DOHH2 (cell line): ENCODE results near the gene ADAMTSL1.

Experiments used
- H3F3A ChIP-seq: fragments of 200-600 bp; sonication (generic), shearing (Covaris generic); 2 replicates; pipeline ENCODE4 v1.6.0; 2016; ENCODE audit warnings: antibody characterized with exemption, mild to moderate bottlenecking; ENCODE audit not compliant: control insufficient read depth, insufficient read depth
- H3K27ac ChIP-seq: fragments of 200-600 bp; sonication (generic); 2 replicates; pipeline ENCODE4 v1.5.1; 2014; ENCODE audit warnings: low read depth, mild to moderate bottlenecking, low read length, moderate library complexity
- H3K27me3 ChIP-seq: fragments of 200-600 bp; sonication (generic); 2 replicates; pipeline ENCODE4 v1.6.1; 2014; ENCODE audit warnings: mild to moderate bottlenecking, low read length, mixed read lengths; ENCODE audit not compliant: control insufficient read depth
- H3K36me3 ChIP-seq: fragments of 200-600 bp; sonication (generic); 2 replicates; pipeline ENCODE4 v1.6.1; 2014; ENCODE audit warnings: mild to moderate bottlenecking, low read length, moderate library complexity, mixed read lengths; ENCODE audit not compliant: control insufficient read depth
- H3K4me1 ChIP-seq: fragments of 200-600 bp; sonication (generic); 2 replicates; pipeline ENCODE4 v1.6.1; 2014; ENCODE audit warnings: mild to moderate bottlenecking, low read length, mixed read lengths; ENCODE audit not compliant: control insufficient read depth
- H3K4me2 ChIP-seq: fragments of 200-600 bp; sonication (generic); 2 replicates; pipeline ENCODE4 v1.6.0; 2014; ENCODE audit warnings: mild to moderate bottlenecking, low read length, moderate library complexity
- H3K4me3 ChIP-seq: fragments of 200-600 bp; sonication (generic); 2 replicates; pipeline ENCODE4 v1.5.1; 2014; ENCODE audit warnings: mild to moderate bottlenecking, low read length, mixed read lengths
- H3K79me2 ChIP-seq: fragments of 200-600 bp; sonication (generic); 2 replicates; pipeline ENCODE4 v1.6.1; 2014; ENCODE audit warnings: mild to moderate bottlenecking, low read length, mixed read lengths; ENCODE audit not compliant: control insufficient read depth
- H3K9me2 ChIP-seq: fragments of 200-600 bp; sonication (generic); replicated peaks from 2 replicates; pipeline ENCODE4 v1.6.1; 2014; ENCODE audit warnings: mild to moderate bottlenecking, low read length, mixed read lengths; ENCODE audit not compliant: control insufficient read depth
- H3K9me3 ChIP-seq: fragments of 200-600 bp; sonication (generic); 2 replicates; pipeline ENCODE4 v1.6.1; 2014; ENCODE audit warnings: antibody characterized with exemption, low read length, mixed read lengths; ENCODE audit not compliant: control insufficient read depth, insufficient read depth
- H4K20me1 ChIP-seq: fragments of 200-600 bp; sonication (generic); 2 replicates; pipeline ENCODE4 v1.6.0; 2014; ENCODE audit warnings: low read depth, mild to moderate bottlenecking, antibody characterized with exemption, low read length, moderate library complexity; ENCODE audit not compliant: control insufficient read depth, insufficient read depth
- CTCF ChIP-seq: fragments of 200-600 bp; sonication (generic); IDR thresholded peaks from one replicate; pipeline ENCODE4 v1.5.1; 2014; ENCODE audit warnings: antibody characterized with exemption, mild to moderate bottlenecking, low read depth, low read length; ENCODE audit not compliant: poor library complexity, severe bottlenecking
- EZH2phosphoT487 ChIP-seq: fragments of 200-600 bp; sonication (generic); IDR thresholded peaks from 2 replicates; pipeline ENCODE4 v1.6.1; 2017; ENCODE audit warnings: borderline replicate concordance, mild to moderate bottlenecking, antibody characterized with exemption, low read length, moderate library complexity, mixed read lengths

ADAMTSL1 gene

DNA sequence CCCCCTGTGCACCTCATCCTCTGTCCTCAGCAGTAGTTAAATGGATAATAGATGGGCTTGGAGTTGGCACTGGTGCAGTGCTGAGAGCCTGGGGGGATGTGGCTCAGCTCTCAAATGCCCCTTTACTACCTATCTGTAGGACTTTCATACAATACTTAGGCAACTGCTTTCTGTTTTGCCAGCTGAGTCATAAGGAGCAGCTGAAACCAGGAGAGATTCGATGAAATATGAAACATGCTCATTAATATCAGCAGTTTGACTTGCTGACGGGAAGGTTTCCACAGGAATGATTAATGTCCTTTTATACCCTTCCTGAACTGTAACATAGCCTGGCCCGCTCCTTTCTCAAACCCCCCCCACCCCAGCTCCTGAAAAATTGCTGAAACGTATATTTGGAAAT lies 416.4 kb downstream of the ADAMTSL1 start:
- TF ChIP-seq EZH2phosphoT487, result no peak
- Histone ChIP-seq H3K9me3 (no peaks in the 10 kb centered on the region), H3K79me2 (no peaks in the 10 kb centered on the region), H3K27ac (no peak overlapping the region), H3F3A (no peaks in the 10 kb centered on the region), H3K27me3 (no peaks in the 10 kb centered on the region), H3K4me3 (no peak overlapping the region), H3K4me1 (no peaks in the 10 kb centered on the region), H4K20me1 (no peaks in the 10 kb centered on the region), H3K36me3 (no peaks in the 10 kb centered on the region), H3K9me2 (no peaks in the 10 kb centered on the region), H3K4me2 (no peak overlapping the region)

DNA sequence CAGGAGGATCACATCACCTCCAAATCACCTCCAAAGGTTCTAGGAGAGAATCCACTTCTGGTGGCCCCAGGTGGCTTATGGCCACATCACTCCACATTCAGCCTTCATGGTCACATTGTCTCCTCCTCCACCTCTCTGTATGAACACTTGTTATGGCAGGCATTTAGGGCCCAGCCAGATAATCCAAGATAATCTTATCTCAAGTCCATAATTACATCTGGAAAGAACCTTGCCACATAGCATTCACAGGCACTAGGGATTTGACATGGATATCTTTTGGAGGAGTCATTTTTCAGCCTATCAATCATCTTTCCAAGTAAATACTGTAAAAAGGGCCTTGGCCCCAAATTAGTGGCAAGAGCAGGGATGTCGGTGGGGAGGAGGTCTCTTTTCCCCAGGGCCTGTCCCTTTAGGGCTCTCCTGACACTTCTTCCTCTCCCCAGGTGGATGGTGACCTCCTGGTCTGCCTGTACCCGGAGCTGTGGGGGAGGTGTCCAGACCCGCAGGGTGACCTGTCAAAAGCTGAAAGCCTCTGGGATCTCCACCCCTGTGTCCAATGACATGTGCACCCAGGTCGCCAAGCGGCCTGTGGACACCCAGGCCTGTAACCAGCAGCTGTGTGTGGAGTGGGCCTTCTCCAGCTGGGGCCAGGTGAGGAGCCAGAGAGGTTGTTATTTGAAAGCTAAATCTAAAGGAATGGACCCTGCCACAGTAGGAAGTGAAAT lies 418.2 kb downstream of the ADAMTSL1 start:
- TF ChIP-seq EZH2phosphoT487, result no peak
- no peak for TF ChIP-seq CTCF
- Histone ChIP-seq H3K4me1 (no peaks in the 10 kb centered on the region), H3K27ac (no peak overlapping the region), H3K36me3 (no peaks in the 10 kb centered on the region), H3K9me2 (no peaks in the 10 kb centered on the region), H3K79me2 (no peaks in the 10 kb centered on the region), H3K4me3 (no peak overlapping the region), H4K20me1 (no peaks in the 10 kb centered on the region), H3K9me3 (no peaks in the 10 kb centered on the region), H3K27me3 (no peaks in the 10 kb centered on the region), H3K4me2 (no peak overlapping the region), H3F3A (no peaks in the 10 kb centered on the region)

DNA sequence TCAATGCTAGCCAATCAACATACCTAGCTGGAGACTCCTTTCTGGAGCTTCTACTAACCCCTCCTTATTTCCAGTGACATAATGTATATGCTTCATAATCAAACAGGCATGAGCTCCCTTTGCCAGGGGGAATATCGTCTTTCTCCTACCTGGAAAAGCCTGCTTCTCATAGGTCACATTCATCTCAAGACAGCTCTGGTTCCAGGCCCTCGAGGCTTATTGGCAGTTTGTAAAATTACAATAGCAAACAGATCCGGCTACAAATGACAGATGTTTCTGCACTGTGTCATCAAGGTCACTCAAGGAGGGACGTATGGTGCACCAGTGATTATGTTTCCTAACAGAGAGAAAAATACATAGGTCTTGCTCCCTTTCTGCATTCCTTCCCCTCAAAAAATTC lies 419.1 kb downstream of the ADAMTSL1 start:
- no peaks in the 10 kb centered on the region for H3K9me2 ChIP-seq
- no peak for TF ChIP-seq CTCF
- no peak for TF ChIP-seq EZH2phosphoT487
- H3F3A ChIP-seq, result no peaks in the 10 kb centered on the region
- H3K27ac ChIP-seq, result no peak overlapping the region
- H3K27me3 ChIP-seq, result no peaks in the 10 kb centered on the region
- no peaks in the 10 kb centered on the region for H3K36me3 ChIP-seq
- H3K4me2 ChIP-seq, result no peak overlapping the region
- no peaks in the 10 kb centered on the region for H3K79me2 ChIP-seq
- H3K4me1 ChIP-seq, result no peaks in the 10 kb centered on the region
- no peaks in the 10 kb centered on the region for H3K9me3 ChIP-seq
- no peak overlapping the region for H3K4me3 ChIP-seq
- no peaks in the 10 kb centered on the region for H4K20me1 ChIP-seq

DNA sequence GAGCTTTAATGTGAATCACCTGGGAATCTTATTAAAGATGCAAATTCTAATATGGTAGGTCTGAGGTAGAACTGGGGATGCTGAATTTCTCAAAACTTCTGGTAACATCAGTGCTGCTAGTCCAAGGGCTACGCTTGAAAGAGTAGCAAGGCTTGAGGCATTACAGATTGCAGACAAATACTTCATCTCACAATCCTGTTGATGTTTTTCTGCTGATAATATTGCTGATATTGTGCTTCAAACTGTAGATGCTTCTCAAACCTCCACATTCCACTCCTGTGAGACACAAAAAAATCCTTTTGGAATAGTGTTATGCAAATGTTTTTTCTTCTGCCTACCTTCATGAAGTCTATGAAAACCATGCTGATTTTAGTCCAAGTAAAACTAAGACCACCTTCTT lies 419.5 kb downstream of the ADAMTSL1 start:
- H4K20me1 ChIP-seq, result no peaks in the 10 kb centered on the region
- no peaks in the 10 kb centered on the region for H3K79me2 ChIP-seq
- no peaks in the 10 kb centered on the region for H3K36me3 ChIP-seq
- no peak for TF ChIP-seq EZH2phosphoT487
- no peak for TF ChIP-seq CTCF
- no peak overlapping the region for H3K27ac ChIP-seq
- H3K27me3 ChIP-seq, result no peaks in the 10 kb centered on the region
- no peak overlapping the region for H3K4me3 ChIP-seq
- H3K4me2 ChIP-seq, result no peak overlapping the region
- H3K9me2 ChIP-seq, result no peaks in the 10 kb centered on the region
- no peaks in the 10 kb centered on the region for H3F3A ChIP-seq
- no peaks in the 10 kb centered on the region for H3K9me3 ChIP-seq
- no peaks in the 10 kb centered on the region for H3K4me1 ChIP-seq
